Neural cell (in vitro differentiated cells): ENCODE results near the gene LAG3. TPM values are rescaled to one million over a fixed set of nuclear protein-coding genes. Genes with fewer than 3 reads are reported as not detected.

Source experiments
- H2AFZ ChIP-seq: fragments of 200-600, 300-800 bp; sonication (generic), shearing (Covaris generic); 2 replicates; pipeline ENCODE4 v1.6.0; 2014; ENCODE audit warnings: low read depth, mild to moderate bottlenecking, antibody characterized with exemption, low read length, moderate library complexity
- H3F3A ChIP-seq: fragments of 200-600 bp; shearing (Covaris generic); 2 replicates; pipeline ENCODE4 v1.6.1; 2016; ENCODE audit warnings: mild to moderate bottlenecking, moderate library complexity, mixed read lengths, antibody characterized with exemption, low read length; ENCODE audit not compliant: insufficient read depth, poor library complexity, severe bottlenecking
- H3K27ac ChIP-seq: fragments of 200-600, 300-800 bp; sonication (generic), shearing (Covaris generic); 2 replicates; pipeline ENCODE4 v1.5.1; 2014; ENCODE audit warnings: mild to moderate bottlenecking, low read length, moderate library complexity
- H3K27me3 ChIP-seq: fragments of 300-800, 200-600 bp; sonication (generic), shearing (Covaris generic); 2 replicates; pipeline ENCODE4 v1.6.0; 2014; ENCODE audit warnings: mild to moderate bottlenecking, low read depth, low read length, moderate library complexity; ENCODE audit not compliant: insufficient read depth
- H3K36me3 ChIP-seq: fragments of 300-800, 200-600 bp; sonication (generic), shearing (Covaris generic); 2 replicates; pipeline ENCODE4 v1.5.1; 2014; ENCODE audit warnings: mild to moderate bottlenecking, antibody characterized with exemption, low read length, moderate library complexity; ENCODE audit not compliant: insufficient read depth
- H3K4me2 ChIP-seq: fragments of 300-800, 200-600 bp; sonication (generic), shearing (Covaris generic); 2 replicates; pipeline ENCODE4 v1.6.0; 2014; ENCODE audit warnings: mild to moderate bottlenecking, low read length
- H3K4me3 ChIP-seq: fragments of 300-800, 200-600 bp; sonication (generic), shearing (Covaris generic); 2 replicates; pipeline ENCODE4 v1.5.1; 2014; ENCODE audit warnings: mild to moderate bottlenecking, low read length, moderate library complexity
- H3K79me2 ChIP-seq: fragments of 200-600 bp; shearing (Covaris generic); replicated peaks from 2 replicates; pipeline ENCODE4 v1.6.0; 2014; ENCODE audit warnings: mild to moderate bottlenecking, low read length, moderate library complexity; ENCODE audit not compliant: insufficient read depth
- H3K9ac ChIP-seq: fragments of 300-800, 200-600 bp; sonication (generic), shearing (Covaris generic); 2 replicates; pipeline ENCODE4 v1.6.1; 2016; ENCODE audit warnings: mild to moderate bottlenecking, low read length, mixed read lengths
- H3K9me2 ChIP-seq: fragments of 200-600 bp; shearing (Covaris generic); 2 replicates; pipeline ENCODE4 v1.6.1; 2016; ENCODE audit warnings: mild to moderate bottlenecking, low read length, mixed read lengths; ENCODE audit not compliant: insufficient read depth
- H3K9me3 ChIP-seq: fragments of 200-600, 300-800 bp; sonication (generic), shearing (Covaris generic); 2 replicates; pipeline ENCODE4 v1.6.1; 2016; ENCODE audit warnings: mild to moderate bottlenecking, mixed run types, low read length, moderate library complexity, mixed read lengths
- H4K20me1 ChIP-seq: fragments of 200-600 bp; shearing (Covaris generic); 2 replicates; pipeline ENCODE4 v1.6.1; 2016; ENCODE audit warnings: mild to moderate bottlenecking, mixed run types; ENCODE audit not compliant: insufficient read depth
- EZH2 ChIP-seq: fragments of 200-600, 300-800 bp; shearing (Covaris generic), sonication (generic); IDR thresholded peaks from 2 replicates; pipeline ENCODE4 v1.6.1; 2014; ENCODE audit warnings: antibody characterized with exemption, low read length, borderline replicate concordance, mild to moderate bottlenecking; ENCODE audit not compliant: insufficient read depth, poor library complexity, severe bottlenecking
- MXI1 ChIP-seq: fragments of 450-650 bp; conservative IDR thresholded peaks from 2 replicates; pipeline ENCODE4 v1.6.1; 2014; ENCODE audit warnings: antibody characterized with exemption, mild to moderate bottlenecking; ENCODE audit not compliant: poor library complexity, severe bottlenecking
- POLR2AphosphoS5 ChIP-seq: IDR thresholded peaks from 2 replicates; pipeline ENCODE4 v1.6.1; 2012
- RAD21 ChIP-seq: fragments of 450-650 bp; conservative IDR thresholded peaks from 2 replicates; pipeline ENCODE4 v1.6.1; 2014; ENCODE audit warnings: antibody characterized with exemption, mild to moderate bottlenecking, moderate library complexity
- REST ChIP-seq: IDR thresholded peaks from 2 replicates; pipeline ENCODE4 v1.6.1; 2012; ENCODE audit warnings: borderline replicate concordance
- SMC3 ChIP-seq: fragments of 450-650 bp; conservative IDR thresholded peaks from 2 replicates; pipeline ENCODE4 v1.6.1; 2014; ENCODE audit warnings: antibody characterized with exemption, mild to moderate bottlenecking, moderate library complexity; ENCODE audit not compliant: poor library complexity
- TAF1 ChIP-seq: IDR thresholded peaks from 2 replicates; pipeline ENCODE4 v1.6.1; 2012; ENCODE audit warnings: low read depth
- polyA plus RNA-seq: library from polyadenylated mRNA; depleted of rRNA; stranded (reverse); fragments of >200 nt; gene quantifications from 2 replicates; pipeline ENCODE4 v1.2.3, GENCODE V29; 2014
- TF ChIP-seq, protein P1 (sequence below): fragments of 450-650 bp; IDR thresholded peaks from 2 replicates; pipeline ENCODE4 v1.5.1; 2014; ENCODE audit warnings: antibody characterized with exemption, mild to moderate bottlenecking, moderate library complexity; ENCODE audit not compliant: poor library complexity, severe bottlenecking

Gene LAG3
- polyA plus RNA-seq, 1 donor from 2014 or later: 1.4 TPM

GRCh38 chr12:6754411-6754810, 17.9 kb upstream of the LAG3 start:
- H3K79me2 ChIP-seq: peaks cover 20% of the 10 kb centered on the region
- H3K27me3 ChIP-seq: no peaks in the 10 kb centered on the region
- no peak overlapping the region for H3K4me3 ChIP-seq
- no peak overlapping the region for H3K4me2 ChIP-seq
- no peaks in the 10 kb centered on the region for H3F3A ChIP-seq
- H3K9me2 ChIP-seq: no peaks in the 10 kb centered on the region
- peak overlapping the region; percentile 100 for H3K27ac ChIP-seq
- no peaks in the 10 kb centered on the region for H3K9me3 ChIP-seq
- H3K36me3 ChIP-seq: no peaks in the 10 kb centered on the region
- H3K9ac ChIP-seq: peak overlapping the region; percentile 100
- TF ChIP-seq, protein P1, sequence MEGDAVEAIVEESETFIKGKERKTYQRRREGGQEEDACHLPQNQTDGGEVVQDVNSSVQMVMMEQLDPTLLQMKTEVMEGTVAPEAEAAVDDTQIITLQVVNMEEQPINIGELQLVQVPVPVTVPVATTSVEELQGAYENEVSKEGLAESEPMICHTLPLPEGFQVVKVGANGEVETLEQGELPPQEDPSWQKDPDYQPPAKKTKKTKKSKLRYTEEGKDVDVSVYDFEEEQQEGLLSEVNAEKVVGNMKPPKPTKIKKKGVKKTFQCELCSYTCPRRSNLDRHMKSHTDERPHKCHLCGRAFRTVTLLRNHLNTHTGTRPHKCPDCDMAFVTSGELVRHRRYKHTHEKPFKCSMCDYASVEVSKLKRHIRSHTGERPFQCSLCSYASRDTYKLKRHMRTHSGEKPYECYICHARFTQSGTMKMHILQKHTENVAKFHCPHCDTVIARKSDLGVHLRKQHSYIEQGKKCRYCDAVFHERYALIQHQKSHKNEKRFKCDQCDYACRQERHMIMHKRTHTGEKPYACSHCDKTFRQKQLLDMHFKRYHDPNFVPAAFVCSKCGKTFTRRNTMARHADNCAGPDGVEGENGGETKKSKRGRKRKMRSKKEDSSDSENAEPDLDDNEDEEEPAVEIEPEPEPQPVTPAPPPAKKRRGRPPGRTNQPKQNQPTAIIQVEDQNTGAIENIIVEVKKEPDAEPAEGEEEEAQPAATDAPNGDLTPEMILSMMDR: no peak
- TF ChIP-seq SMC3: no peak
- H2AFZ ChIP-seq: no peak overlapping the region
- H4K20me1 ChIP-seq: no peaks in the 10 kb centered on the region

GRCh38 chr12:6757028-6757690, 15.2 kb upstream of the LAG3 start:
- Histone ChIP-seq H3K4me2 (no peak overlapping the region), H4K20me1 (no peaks in the 10 kb centered on the region), H3K79me2 (peaks cover 9% of the 10 kb centered on the region), H2AFZ (no peak overlapping the region), H3F3A (no peaks in the 10 kb centered on the region), H3K4me3 (no peak overlapping the region), H3K9ac (no peak overlapping the region), H3K27me3 (no peaks in the 10 kb centered on the region), H3K27ac (no peak overlapping the region), H3K9me3 (no peaks in the 10 kb centered on the region), H3K9me2 (no peaks in the 10 kb centered on the region), H3K36me3 (no peaks in the 10 kb centered on the region)
- no peak for TF ChIP-seq RAD21
- TF ChIP-seq EZH2: no peak
- no peak for TF ChIP-seq POLR2AphosphoS5
- TF ChIP-seq, protein P1: no peak

DNA sequence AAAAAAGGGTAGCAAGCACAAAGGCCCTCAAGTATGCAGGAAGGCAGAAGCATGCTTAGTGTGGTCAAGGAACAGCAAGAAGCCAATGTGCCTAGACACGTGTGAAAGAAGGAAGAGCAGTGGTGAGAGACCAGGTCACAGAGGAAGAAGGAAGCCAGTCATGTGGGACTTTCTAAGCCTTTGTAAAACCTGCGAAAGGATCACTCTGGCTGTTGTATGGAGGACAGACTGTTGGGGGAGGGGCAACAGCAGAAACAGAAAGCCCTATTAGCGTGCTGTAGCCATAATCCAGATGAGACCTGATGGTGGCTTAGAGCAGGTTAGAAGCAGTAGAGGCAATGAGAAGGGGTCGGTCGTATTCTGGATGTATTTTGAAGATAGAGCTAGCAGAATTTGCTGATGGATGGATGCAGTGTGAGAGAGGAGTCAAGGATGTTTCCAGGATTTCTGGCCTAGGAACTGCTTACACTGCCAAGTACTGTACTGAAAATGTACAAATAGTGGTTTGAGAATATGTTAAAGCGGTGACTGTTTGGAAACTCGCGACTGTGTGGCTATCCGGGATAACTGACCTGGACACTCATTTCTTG, 13.7 kb upstream of the LAG3 start:
- Histone ChIP-seq H3K79me2 (peaks cover 17% of the 10 kb centered on the region), H3K36me3 (no peaks in the 10 kb centered on the region), H3K4me2 (no peak overlapping the region), H3K9ac (no peak overlapping the region), H3K27ac (peak overlapping the region; percentile 8), H2AFZ (no peak overlapping the region), H4K20me1 (no peaks in the 10 kb centered on the region), H3K9me2 (no peaks in the 10 kb centered on the region), H3F3A (peaks cover 1% of the 10 kb centered on the region), H3K4me3 (no peak overlapping the region), H3K9me3 (no peaks in the 10 kb centered on the region), H3K27me3 (no peaks in the 10 kb centered on the region)
- no peak for TF ChIP-seq RAD21
- no peak for TF ChIP-seq MXI1
- TF ChIP-seq REST: no peak
- no peak for TF ChIP-seq TAF1
- TF ChIP-seq, protein P1: no peak
